Activated CD4-positive, alpha-beta T cell treated with anti-CD3 and anti-CD28 coated beads, Interleukin-2, amount 10 ng/mL, durations not matched to agents 7 days and 5 days (primary cell): ENCODE results near the gene RAD23B. TPM values are rescaled to one million over a fixed set of nuclear protein-coding genes. Genes with fewer than 3 reads are reported as not detected.

Source experiments
- total RNA-seq, 2 experiments: library from RNA; stranded (reverse); gene quantifications; one replicate each; pipeline ENCODE4 v1.2.3, GENCODE V29; 2021

Gene RAD23B
- total RNA-seq, 2 experiments from 2014 or later: 89.7 to 116 TPM

Other genes with a start within 250 kb of the RAD23B start
- under 1 TPM; 0.25 to 0.42 TPM for gene KLF4, start 206.5 kb downstream of the RAD23B start, total RNA-seq